SK-N-MC (cell line): Measurements from ENCODE around the gene ATP13A3.

ENCODE experiments used
- DNase-seq: peaks from one replicate; pipeline ENCODE4 v3.0.0-alpha.2; 2011; ENCODE audit warnings: low read depth, low spot score
- H3K27ac ChIP-seq: fragments of 200-600 bp; sonication (generic); 2 replicates; pipeline ENCODE4 v1.5.1; 2016; ENCODE audit warnings: mixed run types
- H3K36me3 ChIP-seq: fragments of 200-600 bp; sonication (generic); 2 replicates; pipeline ENCODE4 v1.6.1; 2017; ENCODE audit warnings: antibody characterized with exemption, low read length, mixed read lengths; ENCODE audit not compliant: insufficient read depth
- H3K4me3 ChIP-seq: fragments of 200-600 bp; sonication (generic); 2 replicates; pipeline ENCODE4 v1.5.1; 2016
- H3K9ac ChIP-seq: fragments of 200-600 bp; sonication (generic); 2 replicates; pipeline ENCODE4 v1.8.0; 2017; ENCODE audit warnings: mixed run types, mixed read lengths; ENCODE audit not compliant: insufficient read length
- H3K9me3 ChIP-seq: fragments of 200-600 bp; sonication (generic); 2 replicates; pipeline ENCODE4 v1.6.1; 2017; ENCODE audit warnings: low read depth, mild to moderate bottlenecking, antibody characterized with exemption, low read length, moderate library complexity, mixed read lengths
- EZH2 ChIP-seq: fragments of 200-600 bp; sonication (generic); IDR thresholded peaks from one replicate; pipeline ENCODE4 v1.6.1; 2017; ENCODE audit warnings: antibody characterized with exemption
- FOXP2 ChIP-seq: optimal IDR thresholded peaks from 2 replicates; pipeline ENCODE3; 2011; ENCODE audit warnings: mild to moderate bottlenecking, moderate library complexity; ENCODE audit not compliant: insufficient read depth; ENCODE audit errors: extremely low read length, control extremely low read depth
- POLR2AphosphoS5 ChIP-seq: IDR thresholded peaks from 2 replicates; pipeline ENCODE4 v1.6.1; 2012; ENCODE audit warnings: mild to moderate bottlenecking, low read depth, low read length, borderline replicate concordance

The ATP13A3 gene

GRCh38 chr3:194387926-194388418 lies 98.8 kb downstream of the ATP13A3 start:
- Histone ChIP-seq H3K27ac (no peak overlapping the region), H3K9me3 (no peaks in the 10 kb centered on the region), H3K4me3 (no peak overlapping the region), H3K9ac (no peak overlapping the region), H3K36me3 (no peaks in the 10 kb centered on the region; the same call in 1 of the 2 replicates)
- DNase-seq, result no peak
- no peak for TF ChIP-seq EZH2
- TF ChIP-seq POLR2AphosphoS5, result no peak
- TF ChIP-seq FOXP2, result no peak

DNA sequence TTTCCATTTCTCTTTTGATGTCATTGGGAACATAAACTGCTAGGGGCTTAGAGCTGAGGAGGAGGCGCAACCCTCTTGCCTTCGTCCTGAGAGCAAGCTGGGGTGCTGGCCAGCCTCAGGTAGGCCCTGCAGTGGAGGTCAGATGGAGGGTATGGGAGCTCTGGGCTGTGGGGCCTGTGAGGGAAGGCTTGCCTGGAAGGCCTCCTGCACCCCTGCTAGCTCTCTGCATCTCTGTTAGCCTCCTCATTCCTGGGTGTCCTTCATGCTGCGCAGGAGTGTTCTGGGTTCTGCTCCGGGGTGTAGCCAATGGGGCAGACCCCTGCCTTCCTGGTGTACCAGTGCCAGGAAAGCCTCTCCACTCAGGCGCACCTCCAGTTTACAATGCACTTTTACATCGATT lies 99.5 kb downstream of the ATP13A3 start:
- Histone ChIP-seq H3K9me3 (no peaks in the 10 kb centered on the region), H3K4me3 (no peak overlapping the region), H3K27ac (no peak overlapping the region), H3K36me3 (no peaks in the 10 kb centered on the region; the same call in 1 of the 2 replicates), H3K9ac (no peak overlapping the region)
- no peak for DNase-seq
- TF ChIP-seq POLR2AphosphoS5 (no peak), EZH2 (no peak), FOXP2 (no peak)

DNA sequence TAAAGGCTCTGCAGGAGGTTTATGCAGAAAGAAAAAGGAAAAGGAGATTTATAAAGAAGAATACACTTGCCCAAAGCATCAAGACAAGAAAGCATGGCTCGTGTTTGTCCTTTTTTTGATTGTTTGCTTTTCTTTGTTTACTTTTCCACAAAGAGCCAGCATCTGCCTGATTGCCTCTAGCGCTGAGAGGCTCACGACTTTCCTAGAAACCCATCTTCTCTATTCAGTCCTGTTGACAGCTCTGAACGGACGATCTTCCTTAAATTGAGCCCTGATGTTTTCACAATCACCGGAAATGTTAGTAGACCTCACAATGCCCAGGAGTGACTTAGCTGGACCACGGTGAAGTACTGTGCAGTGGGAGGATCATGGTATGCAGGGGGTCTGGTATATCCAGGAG lies 100.2 kb downstream of the ATP13A3 start:
- DNase-seq, result no peak

GRCh38 chr3:194386066-194386465 lies 100.7 kb downstream of the ATP13A3 start:
- Histone ChIP-seq H3K9ac (no peak overlapping the region), H3K27ac (no peak overlapping the region), H3K4me3 (no peak overlapping the region), H3K36me3 (no peaks in the 10 kb centered on the region; the same call in 1 of the 2 replicates), H3K9me3 (no peaks in the 10 kb centered on the region)
- DNase-seq, result no peak
- TF ChIP-seq FOXP2 (no peak), EZH2 (no peak), POLR2AphosphoS5 (no peak)

More for the DNA sequence above, 100.2 kb downstream of the ATP13A3 start:
- H3K9ac ChIP-seq, result no peak overlapping the region
- H3K36me3 ChIP-seq, result no peaks in the 10 kb centered on the region; the same call in 1 of the 2 replicates
- H3K27ac ChIP-seq, result no peak overlapping the region
- no peak overlapping the region for H3K4me3 ChIP-seq
- no peak for TF ChIP-seq EZH2
- TF ChIP-seq POLR2AphosphoS5, result no peak
- no peak for TF ChIP-seq FOXP2
- H3K9me3 ChIP-seq, result no peaks in the 10 kb centered on the region

GRCh38 chr3:194384569-194385001 lies 102.2 kb downstream of the ATP13A3 start:
- Histone ChIP-seq H3K27ac (no peak overlapping the region), H3K9ac (no peak overlapping the region), H3K4me3 (no peak overlapping the region), H3K9me3 (no peaks in the 10 kb centered on the region), H3K36me3 (no peaks in the 10 kb centered on the region)
- TF ChIP-seq FOXP2 (no peak), POLR2AphosphoS5 (no peak), EZH2 (no peak)
- no peak for DNase-seq

DNA sequence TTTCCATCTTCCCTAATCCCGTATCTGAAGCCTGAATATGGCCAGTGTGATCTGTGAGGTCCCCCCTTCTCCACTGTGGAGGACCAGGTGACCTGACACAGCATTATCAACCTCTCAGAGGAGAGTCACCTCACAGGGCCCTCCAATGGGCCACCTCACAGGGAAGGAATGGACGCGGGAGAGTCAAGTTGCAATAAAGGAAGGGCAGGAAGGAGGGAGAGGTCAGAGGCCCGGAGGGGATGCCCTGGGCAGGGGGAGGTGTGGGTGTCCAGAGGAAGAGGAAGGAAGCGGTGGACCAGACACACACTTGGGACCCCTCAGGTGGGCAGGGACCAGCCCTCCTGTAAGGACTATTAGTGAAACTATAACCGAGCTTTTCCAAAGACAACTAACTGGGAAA lies 102.6 kb downstream of the ATP13A3 start:
- Histone ChIP-seq H3K27ac (no peak overlapping the region), H3K9me3 (no peaks in the 10 kb centered on the region), H3K36me3 (no peaks in the 10 kb centered on the region), H3K9ac (no peak overlapping the region), H3K4me3 (no peak overlapping the region)
- DNase-seq, result no peak
- TF ChIP-seq EZH2 (no peak), POLR2AphosphoS5 (no peak), FOXP2 (no peak)

DNA sequence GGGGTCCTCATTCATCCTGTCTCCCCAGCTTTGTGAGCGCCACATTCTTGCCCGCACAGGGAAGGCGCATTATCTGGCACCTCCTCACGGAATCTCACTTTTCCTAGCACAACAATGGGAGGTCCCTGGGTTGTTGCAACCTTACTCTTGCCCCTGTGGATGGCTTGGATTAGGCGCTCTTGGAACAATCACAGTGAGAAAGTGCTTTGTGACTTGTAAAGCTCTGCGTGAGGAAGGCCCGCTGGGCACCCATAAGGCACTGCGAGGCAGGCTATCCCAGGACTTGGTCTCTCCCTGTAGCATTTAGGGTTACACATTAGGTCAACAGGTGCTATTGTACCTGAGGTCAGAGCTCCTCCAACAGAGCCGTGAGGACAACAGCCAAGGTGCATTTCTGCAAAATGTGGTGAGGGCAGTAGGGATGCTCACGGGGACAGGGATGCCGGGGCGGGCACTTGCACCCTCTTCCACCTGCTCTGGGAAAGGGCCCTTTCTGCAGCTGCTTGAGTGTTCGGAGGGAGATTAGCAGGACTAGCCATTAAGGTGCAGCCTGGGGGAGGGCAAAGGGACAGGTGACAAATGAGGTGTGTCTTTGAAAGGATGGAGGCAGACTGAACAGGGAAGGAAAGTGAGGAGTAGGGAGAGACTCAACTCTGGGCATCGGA lies 103.4 kb downstream of the ATP13A3 start:
- Histone ChIP-seq H3K36me3 (no peaks in the 10 kb centered on the region), H3K9me3 (no peaks in the 10 kb centered on the region), H3K9ac (no peak overlapping the region), H3K4me3 (no peak overlapping the region), H3K27ac (no peak overlapping the region)
- TF ChIP-seq POLR2AphosphoS5 (no peak), FOXP2 (no peak), EZH2 (no peak)
- DNase-seq, result no peak

GRCh38 chr3:194382892-194383223 lies 103.9 kb downstream of the ATP13A3 start:
- H3K9me3 ChIP-seq, result no peaks in the 10 kb centered on the region
- DNase-seq, result no peak
- no peak overlapping the region for H3K9ac ChIP-seq
- no peak for TF ChIP-seq POLR2AphosphoS5
- no peak for TF ChIP-seq FOXP2
- no peak for TF ChIP-seq EZH2
- no peak overlapping the region for H3K4me3 ChIP-seq
- no peaks in the 10 kb centered on the region for H3K36me3 ChIP-seq
- H3K27ac ChIP-seq, result no peak overlapping the region

DNA sequence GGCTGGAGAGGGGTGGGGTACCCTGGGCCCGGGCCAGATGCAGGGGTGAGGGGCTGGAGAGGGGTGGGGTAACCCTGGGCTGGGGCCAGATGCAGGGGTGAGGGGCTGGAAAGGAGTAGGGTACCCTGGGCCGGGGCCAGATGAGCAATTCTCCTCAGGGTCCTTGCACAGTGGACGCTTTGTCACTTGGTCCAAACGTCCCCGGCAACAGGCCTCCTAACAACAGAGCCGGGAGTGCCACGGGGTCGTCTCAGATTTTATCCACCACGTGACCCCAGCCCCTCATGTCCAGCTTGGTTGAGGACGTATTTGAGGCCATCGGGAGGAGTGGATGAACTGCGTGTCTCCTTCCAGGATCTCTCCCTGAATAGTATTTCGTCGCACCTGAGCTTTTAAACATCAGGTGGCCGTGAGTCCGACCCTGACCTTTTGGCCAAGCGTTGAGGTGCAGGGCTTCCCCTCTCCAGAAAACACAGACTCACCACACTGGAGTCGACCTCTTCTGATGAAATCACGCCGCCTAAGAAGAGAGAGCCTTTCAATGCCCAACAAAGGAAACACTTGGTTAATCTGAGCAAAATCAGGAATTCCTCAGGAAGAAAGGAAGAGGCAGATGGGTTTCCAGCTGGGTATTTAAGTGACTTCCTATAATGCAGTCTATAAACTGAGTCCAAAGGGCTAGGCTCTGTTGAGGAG lies 104.5 kb downstream of the ATP13A3 start:
- DNase-seq, result no peak
- no peaks in the 10 kb centered on the region for H3K9me3 ChIP-seq
- no peak overlapping the region for H3K9ac ChIP-seq
- H3K36me3 ChIP-seq, result no peaks in the 10 kb centered on the region
- no peak overlapping the region for H3K27ac ChIP-seq
- H3K4me3 ChIP-seq, result no peak overlapping the region
- no peak for TF ChIP-seq EZH2
- no peak for TF ChIP-seq FOXP2
- no peak for TF ChIP-seq POLR2AphosphoS5
